GM18858 (cell line): Measurements from ENCODE around the gene ADGRF1.

ENCODE experiments used
- ATAC-seq: cut with Tn5 transposase; IDR thresholded peaks from one replicate; pipeline ENCODE4 v1.9.1; 2021; ENCODE audit not compliant: unreplicated experiment

ADGRF1 gene

GRCh38 chr6:46985943-46986342 is 56.2 kb downstream of the ADGRF1 start:
- no peak for ATAC-seq

- no peak for ATAC-seq
Measured at GRCh38 chr6:46983007-46983411, 59.1 kb downstream of the ADGRF1 start.

GRCh38 chr6:46979206-46979605 is 62.9 kb downstream of the ADGRF1 start:
- ATAC-seq: no peak

- ATAC-seq: no peak
Measured at GRCh38 chr6:46974786-46975185, 67.3 kb downstream of the ADGRF1 start.

GRCh38 chr6:46973029-46973428 is 69.1 kb downstream of the ADGRF1 start:
- no peak for ATAC-seq

GRCh38 chr6:46972531-46972930 is 69.6 kb downstream of the ADGRF1 start:
- ATAC-seq: no peak

- ATAC-seq: no peak
Measured at GRCh38 chr6:46969206-46969605, 72.9 kb downstream of the ADGRF1 start.

GRCh38 chr6:46967826-46968349 is 74.2 kb downstream of the ADGRF1 start:
- ATAC-seq: no peak

- no peak for ATAC-seq
Measured at GRCh38 chr6:46964716-46965519, 77.2 kb downstream of the ADGRF1 start.

- no peak for ATAC-seq
Measured at GRCh38 chr6:46963626-46964025, 78.5 kb downstream of the ADGRF1 start.

- ATAC-seq: no peak
Measured at GRCh38 chr6:46963039-46963438, 79.1 kb downstream of the ADGRF1 start.

- no peak for ATAC-seq
Measured at GRCh38 chr6:46961711-46962110, 80.4 kb downstream of the ADGRF1 start.

- ATAC-seq: no peak
Measured at GRCh38 chr6:46961232-46961631, 80.9 kb downstream of the ADGRF1 start.

- no peak for ATAC-seq
Measured at GRCh38 chr6:46959419-46959818, 82.7 kb downstream of the ADGRF1 start.

GRCh38 chr6:46956409-46956808 is 85.7 kb downstream of the ADGRF1 start:
- ATAC-seq: no peak

- ATAC-seq: no peak
Measured at GRCh38 chr6:46954837-46955451, 87.2 kb downstream of the ADGRF1 start.

- ATAC-seq: no peak
Measured at GRCh38 chr6:46953921-46954320, 88.2 kb downstream of the ADGRF1 start.

- ATAC-seq: no peak
Measured at GRCh38 chr6:46949632-46950280, 92.4 kb downstream of the ADGRF1 start.

GRCh38 chr6:46948699-46949098 is 93.4 kb downstream of the ADGRF1 start:
- no peak for ATAC-seq
